ENCODE data around the gene PLCG1.

- TF ChIP-seq CTCF (IDR thresholded peaks at IDR 0.05; ENCODE audit: low read depth, low read length, poor library complexity, severe bottlenecking) (no peak), EZH2phosphoT487 (IDR thresholded peaks at IDR 0.05; ENCODE audit: borderline replicate concordance, low read length) (no peak)
These were observed 45.4 kb upstream of the PLCG1 start for GRCh38 chr20:41091927-41092326.

All from DOHH2 (cell line).